Endothelial cell of umbilical vein (primary cell): ENCODE results near the gene PYROXD2. TPM values are rescaled to one million over a fixed set of nuclear protein-coding genes. Genes with fewer than 3 reads are reported as not detected.

Experiments used
- BruUV-seq: library from RNA; stranded (reverse); fragments of 400-500 nt; replicated peaks from 2 replicates; lab custom pipeline; 2021; lab: Mats Ljungman, UMichigan
- CTCF ChIA-PET: fragments of 300-600, 350-600 bp; sonication (Branson Sonifier 250); formaldehyde crosslinking; loops from one replicate; lab custom pipeline; 2021; ENCODE audit warnings: antibody characterized with exemption, inconsistent platforms; lab: Charles Lee
- POLR2A ChIA-PET: fragments of 300-600, 350-600 bp; sonication (Branson Sonifier 250); formaldehyde crosslinking; loops from one replicate; lab custom pipeline; 2021; ENCODE audit warnings: antibody characterized with exemption, inconsistent platforms; lab: Charles Lee
- DNase-seq: peaks from one replicate; pipeline ENCODE4 v3.0.0-alpha.2; 2011; ENCODE audit warnings: low read depth, low spot score
- FAIRE-seq: peaks from 2 replicates; lab custom pipeline; 2011; peaks lifted over from hg19 to GRCh38; lab: Jason Lieb, UNC
- H2AFZ ChIP-seq: 2 replicates; pipeline ENCODE4 v1.6.0; 2012; ENCODE audit warnings: low read depth, low read length, control low read depth, inconsistent platforms
- H3K27ac ChIP-seq: 2 replicates; pipeline ENCODE4 v1.5.1; 2011; ENCODE audit warnings: low read depth, mild to moderate bottlenecking, control low read depth, low read length, moderate library complexity; ENCODE audit not compliant: insufficient read depth
- H3K27me3 ChIP-seq, 2 experiments: 2 replicates each; pipeline versions ENCODE4 v1.6.0 to v1.6.1; 2011; ENCODE audit warnings: low read length in 2 of 2, mixed read lengths in 1 of 2; ENCODE audit not compliant: control insufficient read depth in 2 of 2, insufficient read depth in 2 of 2
- H3K36me3 ChIP-seq, 2 experiments: 2 replicates in 1 of 2; 3 replicates in 1 of 2; pipeline ENCODE4 v1.5.1; 2011; ENCODE audit warnings: low read length in 2 of 2, mild to moderate bottlenecking in 1 of 2, moderate library complexity in 1 of 2; ENCODE audit not compliant: control insufficient read depth in 2 of 2, insufficient read depth in 2 of 2; ENCODE audit errors: extremely low read depth in 1 of 2
- H3K4me1 ChIP-seq: 3 replicates; pipeline ENCODE4 v1.5.1; 2011; ENCODE audit warnings: mild to moderate bottlenecking, low read length; ENCODE audit not compliant: control insufficient read depth, insufficient read depth; ENCODE audit errors: extremely low read depth
- H3K4me2 ChIP-seq: 2 replicates; pipeline ENCODE4 v1.6.1; 2011; ENCODE audit warnings: low read length, control low read depth, mixed read lengths; ENCODE audit not compliant: insufficient read depth
- H3K4me3 ChIP-seq, 3 experiments: fragments of 200-600 bp in 1 of 3; sonication (generic), shearing (Covaris generic) in 1 of 3; replicated peaks in 1 of 3; 2 replicates each; pipeline ENCODE4 v1.5.1; 2011 to 2016; ENCODE audit warnings: control low read depth in 3 of 3, low read length in 3 of 3, mild to moderate bottlenecking in 2 of 3, inconsistent platforms in 1 of 3, low read depth in 1 of 3, moderate library complexity in 1 of 3; ENCODE audit not compliant: insufficient read depth in 1 of 3
- H3K79me2 ChIP-seq: 2 replicates; pipeline ENCODE4 v1.6.0; 2012; ENCODE audit warnings: low read length, inconsistent platforms; ENCODE audit not compliant: control insufficient read depth, insufficient read depth
- H3K9ac ChIP-seq: replicated peaks from 2 replicates; pipeline ENCODE3; 2011; ENCODE audit warnings: low read length, control low read depth; ENCODE audit not compliant: insufficient read depth; ENCODE audit errors: extremely low read depth
- H3K9me1 ChIP-seq: replicated peaks from 3 replicates; pipeline ENCODE4 v1.6.0; 2011; ENCODE audit warnings: mild to moderate bottlenecking, low read length; ENCODE audit not compliant: control insufficient read depth, insufficient read depth; ENCODE audit errors: extremely low read depth
- H3K9me3 ChIP-seq: replicated peaks from 2 replicates; pipeline ENCODE4 v1.5.1; 2012; ENCODE audit warnings: low read length, inconsistent platforms; ENCODE audit not compliant: control insufficient read depth, insufficient read depth
- H4K20me1 ChIP-seq: replicated peaks from 2 replicates; pipeline ENCODE3; 2011; ENCODE audit warnings: mild to moderate bottlenecking, low read length; ENCODE audit not compliant: control insufficient read depth, insufficient read depth; ENCODE audit errors: extremely low read depth
- CTCF ChIP-seq, 2 donors: IDR thresholded peaks; 1 replicate in 1 of 2; 2 replicates in 1 of 2; pipeline ENCODE4 v1.5.1; 2011; ENCODE audit warnings: low read length in 2 of 2, mild to moderate bottlenecking in 2 of 2, moderate library complexity in 2 of 2, control low read depth in 1 of 2, inconsistent platforms in 1 of 2, low read depth in 1 of 2; ENCODE audit not compliant: insufficient read depth in 1 of 2; ENCODE audit errors: extremely low read depth in 1 of 2
- EZH2 ChIP-seq: IDR thresholded peaks from 2 replicates; pipeline ENCODE4 v1.6.1; 2012; ENCODE audit warnings: borderline replicate concordance, low read depth, mild to moderate bottlenecking, moderate library complexity, low read length, inconsistent platforms; ENCODE audit not compliant: severe bottlenecking
- FOS ChIP-seq: IDR thresholded peaks from 2 replicates; pipeline ENCODE4 v1.6.1; 2011; ENCODE audit warnings: mild to moderate bottlenecking, low read length, moderate library complexity, borderline replicate concordance; ENCODE audit not compliant: insufficient read depth
- GATA2 ChIP-seq: IDR thresholded peaks from 2 replicates; pipeline ENCODE4 v1.7.0; 2011; ENCODE audit warnings: low read depth, mild to moderate bottlenecking, moderate library complexity, mixed read lengths, low read length; ENCODE audit not compliant: insufficient read length, insufficient read depth
- JUN ChIP-seq: IDR thresholded peaks from 2 replicates; pipeline ENCODE4 v1.6.1; 2011; ENCODE audit warnings: borderline replicate concordance, low read depth; ENCODE audit not compliant: insufficient read length, insufficient read depth
- MYC ChIP-seq: IDR thresholded peaks from one replicate; pipeline ENCODE4 v1.6.1; 2011; ENCODE audit warnings: mild to moderate bottlenecking, low read depth, low read length
- POLR2A ChIP-seq: IDR thresholded peaks from 2 replicates; pipeline ENCODE4 v1.6.1; 2012; ENCODE audit warnings: low read depth, mild to moderate bottlenecking, control low read depth, low read length
- POLR2AphosphoS5 ChIP-seq: IDR thresholded peaks from 2 replicates; pipeline ENCODE4 v1.6.1; 2012; ENCODE audit warnings: low read depth, mild to moderate bottlenecking, control low read depth, low read length, moderate library complexity; ENCODE audit not compliant: insufficient read depth
- dilution Hi-C: fragments of 300-500 bp; cut with MboI; formaldehyde crosslinking; loops from one replicate; pipeline ENCODE4 v1.15.0; 2019; ENCODE audit warnings: low sequenced_read_pairs; ENCODE audit not compliant: extremely low pct_ligation_motif_present
- intact Hi-C: fragments of 100-400 bp; cut with micrococcal nuclease; formaldehyde crosslinking; loops from one replicate; pipeline ENCODE4 v1.10.0; 2022
- polyA plus RNA-seq, 4 experiments: library from polyadenylated mRNA; depleted of rRNA in 3 of 4; stranded (reverse) in 3 of 4; unstranded in 1 of 4; fragments of >200 nt; gene quantifications; 2 replicates each; pipeline versions ENCODE4 v1.2.1 to v1.2.3, GENCODE V29; 2011 to 2012; ENCODE audit warnings: missing spikeins in 1 of 4
- total RNA-seq: library from RNA; stranded (reverse); gene quantifications from 2 replicates; pipeline ENCODE4 v1.2.3, GENCODE V29; 2021
- TF ChIP-seq, protein P1 (sequence below): IDR thresholded peaks from 2 replicates; pipeline ENCODE4 v1.6.1; 2011; ENCODE audit not compliant: insufficient read depth, insufficient read length

PYROXD2 gene
- total and polyA plus RNA-seq, 2 donors (not counting 3 experiments of a cell fraction or from before 2014, with no cell fraction given) = 7.0 to 13.7 TPM

GRCh38 chr10:98365406-98366061 is 49.4 kb downstream of the PYROXD2 start:
- dilution Hi-C loops (no loop called here), intact Hi-C loops (no loop called here)
- H3K79me2 ChIP-seq = no peaks in the 10 kb centered on the region
- no peaks in the 10 kb centered on the region for H4K20me1 ChIP-seq
- no peak overlapping the region for H3K4me2 ChIP-seq
- FAIRE-seq (no peak), DNase-seq (no peak)
- H3K9me3 ChIP-seq = no peaks in the 10 kb centered on the region
- TF ChIP-seq EZH2 = no peak
- TF ChIP-seq MYC = no peak
- no peak for TF ChIP-seq JUN
- TF ChIP-seq POLR2AphosphoS5 = no peak
- no peak for TF ChIP-seq CTCF (IDR thresholded peaks at IDR 0.05; ENCODE audit: extremely low read depth in 1 of 2, insufficient read depth in 1 of 2, low read depth in 1 of 2, low read length in 2 of 2)
- TF ChIP-seq, protein P1, sequence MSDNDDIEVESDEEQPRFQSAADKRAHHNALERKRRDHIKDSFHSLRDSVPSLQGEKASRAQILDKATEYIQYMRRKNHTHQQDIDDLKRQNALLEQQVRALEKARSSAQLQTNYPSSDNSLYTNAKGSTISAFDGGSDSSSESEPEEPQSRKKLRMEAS = no peak
- no peak for TF ChIP-seq GATA2
- TF ChIP-seq POLR2A = no peak
- TF ChIP-seq FOS = no peak
- BruUV-seq = no TSS peak
- peaks cover 0 to 8% of the 10 kb centered on the region in 2 experiments for H3K27me3 ChIP-seq
- POLR2A ChIA-PET = no interaction called here
- H3K4me3 ChIP-seq = no peak overlapping the region
- H3K27ac ChIP-seq = no peak overlapping the region
- CTCF ChIA-PET = no interaction called here
- H3K9me1 ChIP-seq = no peaks in the 10 kb centered on the region
- H2AFZ ChIP-seq = no peak overlapping the region
- no peaks in the 10 kb centered on the region for H3K36me3 ChIP-seq
- H3K9ac ChIP-seq = no peak overlapping the region
- no peaks in the 10 kb centered on the region for H3K4me1 ChIP-seq
